ENCODE data around the gene WDR18.

WDR18 gene

GRCh38 chr19:939922-940321 is 44.2 kb upstream of the WDR18 start:
- no peak for DNase-seq (ENCODE audit: low read depth)
- TF ChIP-seq, protein P1, sequence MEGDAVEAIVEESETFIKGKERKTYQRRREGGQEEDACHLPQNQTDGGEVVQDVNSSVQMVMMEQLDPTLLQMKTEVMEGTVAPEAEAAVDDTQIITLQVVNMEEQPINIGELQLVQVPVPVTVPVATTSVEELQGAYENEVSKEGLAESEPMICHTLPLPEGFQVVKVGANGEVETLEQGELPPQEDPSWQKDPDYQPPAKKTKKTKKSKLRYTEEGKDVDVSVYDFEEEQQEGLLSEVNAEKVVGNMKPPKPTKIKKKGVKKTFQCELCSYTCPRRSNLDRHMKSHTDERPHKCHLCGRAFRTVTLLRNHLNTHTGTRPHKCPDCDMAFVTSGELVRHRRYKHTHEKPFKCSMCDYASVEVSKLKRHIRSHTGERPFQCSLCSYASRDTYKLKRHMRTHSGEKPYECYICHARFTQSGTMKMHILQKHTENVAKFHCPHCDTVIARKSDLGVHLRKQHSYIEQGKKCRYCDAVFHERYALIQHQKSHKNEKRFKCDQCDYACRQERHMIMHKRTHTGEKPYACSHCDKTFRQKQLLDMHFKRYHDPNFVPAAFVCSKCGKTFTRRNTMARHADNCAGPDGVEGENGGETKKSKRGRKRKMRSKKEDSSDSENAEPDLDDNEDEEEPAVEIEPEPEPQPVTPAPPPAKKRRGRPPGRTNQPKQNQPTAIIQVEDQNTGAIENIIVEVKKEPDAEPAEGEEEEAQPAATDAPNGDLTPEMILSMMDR (IDR thresholded peaks at IDR 0.05; ENCODE audit: insufficient read depth, low read depth, low read length, missing control alignments) = no peak
- H3K4me3 ChIP-seq (ENCODE audit: low read length) = no peak overlapping the region

DNA sequence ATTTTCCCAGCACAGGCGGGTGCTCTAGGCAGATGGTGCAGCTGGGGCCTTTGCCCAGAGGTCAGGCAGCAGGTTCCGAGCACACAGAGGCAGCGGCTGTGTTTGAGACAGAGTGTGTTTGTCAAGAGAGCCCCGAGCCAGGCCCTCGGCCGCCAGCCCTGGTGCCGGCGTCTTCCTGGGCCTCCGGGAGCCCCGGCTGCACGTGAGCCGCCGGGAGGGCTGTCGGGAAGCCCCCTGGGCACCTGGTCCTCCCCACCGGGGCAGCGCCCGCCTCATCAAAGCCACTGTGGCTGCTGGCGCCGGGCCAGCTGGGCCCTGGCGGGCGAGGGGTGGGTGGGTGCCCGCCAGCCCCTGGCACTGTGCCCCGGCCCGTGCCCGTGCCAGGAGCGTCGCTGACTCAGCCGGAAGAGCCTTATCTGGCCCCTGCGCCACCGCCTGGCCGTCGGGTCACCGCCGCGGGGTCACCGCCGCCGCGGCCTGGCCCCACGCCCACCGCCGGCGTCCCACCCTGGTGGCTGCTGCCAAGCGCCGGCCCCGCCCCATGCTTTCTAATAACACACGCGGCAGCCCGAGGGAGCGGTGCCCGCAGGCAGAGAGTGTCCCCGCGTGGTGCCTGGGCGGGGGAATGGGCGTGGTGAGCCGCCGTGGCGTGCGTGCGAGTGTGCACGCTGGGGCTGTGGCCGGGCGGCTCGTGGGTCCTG is 43.4 kb upstream of the WDR18 start:
- DNase-seq (ENCODE audit: low read depth) = peak; percentile 48
- TF ChIP-seq, protein P1 (IDR thresholded peaks at IDR 0.05; ENCODE audit: insufficient read depth, low read depth, low read length, missing control alignments) = no peak
- peak overlapping the region; percentile 29 for H3K4me3 ChIP-seq (ENCODE audit: low read length)

DNA sequence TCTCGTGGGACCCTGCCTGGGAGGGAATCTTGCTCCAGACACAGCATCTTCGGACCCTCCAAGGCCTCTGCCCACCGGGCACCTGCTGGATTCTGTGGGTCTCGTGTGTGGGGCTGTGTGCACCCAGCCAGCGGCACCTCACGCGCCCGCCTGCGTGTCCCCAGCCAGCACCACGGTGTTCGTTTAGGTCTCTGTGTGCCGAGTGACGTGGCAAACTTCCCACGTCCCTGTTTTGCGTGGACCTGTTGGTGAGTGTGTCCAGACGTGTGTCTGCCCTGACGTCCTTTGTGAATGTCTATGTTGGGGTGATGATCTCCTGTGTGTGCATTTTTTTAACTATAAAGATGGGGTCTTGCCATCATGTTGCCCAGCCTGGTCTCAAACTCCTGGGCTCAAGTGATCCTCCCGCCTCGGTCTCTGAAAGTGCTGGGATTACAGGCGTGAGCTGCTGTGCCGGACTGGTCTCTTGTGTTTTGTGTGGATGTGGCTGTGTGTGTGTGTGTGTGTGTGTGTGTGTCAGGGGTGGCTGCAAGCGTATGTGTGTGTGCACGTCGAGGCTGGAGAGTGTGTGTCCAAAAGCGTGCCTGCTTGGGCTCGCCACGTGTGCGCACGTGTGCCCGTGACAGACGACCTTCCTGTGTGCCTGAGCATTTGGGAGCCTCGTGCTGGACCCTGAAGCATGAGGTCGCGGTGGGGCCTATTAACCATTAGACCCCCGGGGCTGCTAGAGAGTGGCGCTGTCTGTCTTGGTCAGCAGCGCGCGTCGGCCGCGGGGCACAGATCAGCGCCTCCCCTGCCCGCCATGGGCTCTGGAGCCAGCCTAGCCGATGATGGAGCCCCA is 42.6 kb upstream of the WDR18 start:
- TF ChIP-seq, protein P1 (IDR thresholded peaks at IDR 0.05; ENCODE audit: insufficient read depth, low read depth, low read length, missing control alignments) = no peak
- peak overlapping the region; percentile 29 for H3K4me3 ChIP-seq (ENCODE audit: low read length)
- no peak for DNase-seq (ENCODE audit: low read depth)

GRCh38 chr19:942133-942645 is 42.0 kb upstream of the WDR18 start:
- TF ChIP-seq, protein P1 (IDR thresholded peaks at IDR 0.05; ENCODE audit: insufficient read depth, low read depth, low read length, missing control alignments) = no peak
- DNase-seq (ENCODE audit: low read depth) = no peak
- H3K4me3 ChIP-seq (ENCODE audit: low read length) = no peak overlapping the region

GRCh38 chr19:943551-944170 is 40.5 kb upstream of the WDR18 start:
- no peak for DNase-seq (ENCODE audit: low read depth)
- no peak overlapping the region for H3K4me3 ChIP-seq (ENCODE audit: low read length)

DNA sequence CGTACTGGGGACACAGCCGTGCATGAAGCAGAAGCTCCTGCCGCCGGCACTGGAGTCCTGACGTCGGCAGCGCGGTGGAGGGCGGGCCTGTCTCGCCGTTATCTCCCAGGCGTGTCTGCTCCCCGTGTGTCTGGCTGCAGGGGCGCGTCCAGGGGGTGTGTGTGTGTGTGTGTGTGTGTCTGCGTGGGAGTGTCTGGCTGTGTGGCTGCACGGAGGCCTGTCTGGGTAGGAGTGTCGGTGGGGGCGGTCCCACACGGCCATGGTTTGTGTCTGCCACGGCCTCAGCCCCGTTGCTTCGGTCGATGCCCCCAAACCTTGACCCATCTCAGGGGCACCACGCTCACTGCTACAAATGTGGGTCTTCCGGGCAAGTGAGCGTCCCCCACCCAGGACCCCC is 40.0 kb upstream of the WDR18 start:
- TF ChIP-seq, protein P1 (IDR thresholded peaks at IDR 0.05; ENCODE audit: insufficient read depth, low read depth, low read length, missing control alignments) = no peak
- no peak overlapping the region for H3K4me3 ChIP-seq (ENCODE audit: low read length)
- DNase-seq (ENCODE audit: low read depth) = no peak

More at GRCh38 chr19:943551-944170, 40.5 kb upstream of the WDR18 start:
- TF ChIP-seq, protein P1 (IDR thresholded peaks at IDR 0.05; ENCODE audit: insufficient read depth, low read depth, low read length, missing control alignments) = no peak

All from epithelial cell of esophagus (primary cell).